HCT116 (cell line): ENCODE data around the gene SLC24A2.

Experiments used
- CEBPB ChIP-seq: IDR thresholded peaks from 2 replicates; pipeline ENCODE4 v1.6.1; 2012; ENCODE audit warnings: low read depth
- CTCF ChIP-seq, 3 experiments: fragments of 200-600 bp in 1 of 3; sonication (generic) in 1 of 3; IDR thresholded peaks in 2 of 3; conservative IDR thresholded peaks in 1 of 3; 2 replicates each; pipeline ENCODE4 v1.5.1; 2012 to 2017; ENCODE audit warnings: low read depth in 2 of 3, low read length in 2 of 3, antibody characterized with exemption in 1 of 3, borderline replicate concordance in 1 of 3, control low read depth in 1 of 3, mild to moderate bottlenecking in 1 of 3, mixed read lengths in 1 of 3, mixed run types in 1 of 3, moderate library complexity in 1 of 3; ENCODE audit not compliant: insufficient read depth in 1 of 3
- POLR2A ChIP-seq: IDR thresholded peaks from 2 replicates; pipeline ENCODE4 v1.7.0; 2011; ENCODE audit warnings: borderline replicate concordance; ENCODE audit not compliant: insufficient read depth, insufficient read length; ENCODE audit errors: extremely low read depth
- POLR2AphosphoS5 ChIP-seq: IDR thresholded peaks from 2 replicates; pipeline ENCODE4 v1.6.1; 2011; ENCODE audit warnings: mild to moderate bottlenecking, low read depth, low read length, moderate library complexity
- REST ChIP-seq: IDR thresholded peaks from 2 replicates; pipeline ENCODE4 v1.6.1; 2012; ENCODE audit warnings: low read depth
- TCF7L2 ChIP-seq: IDR thresholded peaks from 2 replicates; pipeline ENCODE4 v1.7.0; 2011; ENCODE audit warnings: borderline replicate concordance, inconsistent platforms; ENCODE audit not compliant: insufficient read depth, insufficient read length; ENCODE audit errors: extremely low read depth
- YY1 ChIP-seq: IDR thresholded peaks from 2 replicates; pipeline ENCODE4 v1.6.1; 2011; ENCODE audit warnings: low read length, low read depth, moderate library complexity, mild to moderate bottlenecking; ENCODE audit not compliant: insufficient replicate concordance; ENCODE audit errors: extremely low read depth
- ZFX ChIP-seq: fragments of 450-650 bp; IDR thresholded peaks from 2 replicates; pipeline ENCODE4 v1.6.1; 2017

DNA sequence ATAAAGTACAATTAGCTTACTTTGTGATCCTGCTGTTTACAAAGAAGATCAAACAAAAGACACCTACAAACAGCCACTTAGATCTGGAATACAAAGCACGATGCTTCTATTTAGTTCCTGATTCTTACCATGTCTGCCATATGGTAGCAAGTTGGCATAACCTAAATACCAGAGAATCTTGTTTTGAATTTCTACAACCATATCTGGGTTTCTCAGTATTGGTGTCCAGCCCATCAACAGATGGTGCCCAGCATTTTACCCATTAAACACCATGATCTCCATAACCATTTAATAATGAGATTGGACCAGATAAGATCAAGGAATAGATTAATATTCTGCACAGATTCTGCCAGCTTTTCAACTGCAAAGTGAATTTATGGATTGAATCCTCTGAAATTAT is 29.8 kb downstream of the SLC24A2 start:
- TF ChIP-seq CTCF (IDR thresholded peaks at IDR 0.05 in 2 of 3, conservative IDR thresholded peaks at IDR 0.05 in 1 of 3; ENCODE audit: borderline replicate concordance in 1 of 3, insufficient read depth in 1 of 3, low read depth in 2 of 3, low read length in 2 of 3) (no peak), POLR2A (no peak), YY1 (no peak), TCF7L2 (no peak), REST (no peak), CEBPB (no peak), POLR2AphosphoS5 (no peak), ZFX (no peak)
